Epidermal melanocyte (primary cell): Measurements from ENCODE around the gene THADA.

Experiments
- DNase-seq: peaks from one replicate; pipeline ENCODE4 v3.0.0; 2011; ENCODE audit warnings: low spot score; ENCODE audit not compliant: insufficient read length

Gene THADA

DNA sequence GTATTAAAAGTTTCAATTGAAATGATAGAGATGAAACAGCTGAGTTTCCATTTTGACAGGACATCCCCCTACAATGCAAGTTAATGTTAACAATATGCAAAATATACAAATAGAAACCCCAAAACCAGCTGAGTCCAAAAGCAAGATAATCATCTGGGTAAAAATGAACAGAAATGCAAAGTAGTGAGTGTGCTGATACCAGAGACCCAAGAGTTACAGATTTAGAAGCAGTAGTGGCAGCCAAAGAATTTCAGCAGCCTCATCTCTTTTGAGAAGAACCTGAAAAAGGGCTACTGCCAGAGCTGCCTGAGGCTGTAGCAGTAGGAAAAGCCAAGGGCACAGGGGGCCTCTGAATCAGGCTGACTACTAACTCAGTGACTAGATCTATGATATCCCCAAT, 82.6 kb downstream of the THADA start:
- DNase-seq: no peak

DNA sequence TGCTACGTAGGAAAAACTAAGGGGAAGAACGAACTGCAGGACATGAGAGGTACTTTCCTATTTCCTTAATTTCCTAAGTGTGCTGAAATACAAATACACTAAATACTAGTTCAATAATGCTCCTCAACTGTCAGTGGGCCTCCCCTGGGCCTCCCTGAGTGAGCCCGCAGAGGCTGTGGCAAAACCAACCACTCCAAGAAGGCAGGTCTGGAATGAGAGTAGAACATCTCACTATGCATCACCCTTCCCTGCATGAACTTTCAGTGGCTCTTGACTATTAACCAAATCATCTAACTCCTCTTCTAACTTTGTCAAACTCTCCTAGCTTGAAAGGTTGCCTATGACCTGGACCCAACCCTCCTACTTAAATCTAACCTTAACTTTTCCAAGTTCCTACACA, 84.6 kb downstream of the THADA start:
- no peak for DNase-seq

- no peak for DNase-seq
These were observed 86.0 kb downstream of the THADA start for GRCh38 chr2:43509886-43510285.

DNA sequence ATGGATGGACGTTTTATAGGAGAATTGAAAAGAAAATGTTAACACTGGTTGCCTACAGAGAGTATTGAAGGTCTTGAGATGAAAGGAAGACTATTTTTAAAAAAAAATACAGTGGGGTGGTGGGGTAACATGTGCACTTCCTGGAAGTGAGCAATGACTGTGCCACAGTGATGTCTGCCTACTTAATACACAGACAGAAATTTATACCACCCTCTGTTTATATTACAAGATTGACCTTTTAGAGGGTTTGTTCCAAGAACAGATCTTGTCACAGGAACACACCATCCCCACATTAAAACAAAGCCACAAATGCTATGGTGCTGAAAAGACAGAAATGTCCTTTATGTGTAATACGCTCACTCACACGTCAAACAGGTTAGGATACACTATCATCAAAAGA, 87.6 kb downstream of the THADA start:
- no peak for DNase-seq

DNA sequence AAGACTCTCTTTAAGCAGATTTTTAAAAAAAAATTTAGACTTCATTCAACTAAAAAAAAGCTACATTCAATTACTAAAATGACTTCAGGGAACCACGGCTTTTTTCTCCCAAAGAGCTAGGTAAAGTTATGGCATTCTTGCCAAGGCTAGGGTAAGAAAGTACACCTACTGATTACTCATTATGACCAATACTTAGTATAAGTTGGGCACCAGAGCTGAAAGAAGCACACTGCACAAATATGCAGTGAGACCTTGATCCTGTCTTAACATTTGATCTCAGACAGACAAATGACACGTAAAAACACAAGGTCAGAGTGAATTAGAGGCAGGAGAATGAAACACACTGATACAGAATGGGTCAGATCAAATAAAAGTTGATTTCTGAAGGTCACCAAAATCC, 88.7 kb downstream of the THADA start:
- no peak for DNase-seq

DNA sequence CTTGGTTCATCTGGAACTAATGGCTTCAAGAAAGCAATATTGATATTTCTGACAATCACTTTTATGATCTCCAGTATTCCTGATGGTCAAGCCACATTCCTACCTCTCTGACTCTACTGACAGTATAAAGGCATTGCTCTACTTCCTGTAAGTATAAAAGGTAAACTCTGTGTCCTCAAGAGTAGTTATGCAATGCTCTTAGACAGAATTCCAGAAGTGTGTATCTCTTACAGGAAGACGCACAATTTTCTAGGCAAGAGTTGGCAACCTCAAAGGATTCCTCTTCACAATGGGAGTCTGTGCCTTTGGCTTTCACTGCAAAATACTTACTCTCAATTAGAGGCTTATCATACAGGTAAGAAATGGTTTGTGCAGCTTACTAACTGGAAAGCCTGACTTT, 100.1 kb downstream of the THADA start:
- DNase-seq: no peak

GRCh38 chr2:43493954-43494353, 101.9 kb downstream of the THADA start:
- no peak for DNase-seq

DNA sequence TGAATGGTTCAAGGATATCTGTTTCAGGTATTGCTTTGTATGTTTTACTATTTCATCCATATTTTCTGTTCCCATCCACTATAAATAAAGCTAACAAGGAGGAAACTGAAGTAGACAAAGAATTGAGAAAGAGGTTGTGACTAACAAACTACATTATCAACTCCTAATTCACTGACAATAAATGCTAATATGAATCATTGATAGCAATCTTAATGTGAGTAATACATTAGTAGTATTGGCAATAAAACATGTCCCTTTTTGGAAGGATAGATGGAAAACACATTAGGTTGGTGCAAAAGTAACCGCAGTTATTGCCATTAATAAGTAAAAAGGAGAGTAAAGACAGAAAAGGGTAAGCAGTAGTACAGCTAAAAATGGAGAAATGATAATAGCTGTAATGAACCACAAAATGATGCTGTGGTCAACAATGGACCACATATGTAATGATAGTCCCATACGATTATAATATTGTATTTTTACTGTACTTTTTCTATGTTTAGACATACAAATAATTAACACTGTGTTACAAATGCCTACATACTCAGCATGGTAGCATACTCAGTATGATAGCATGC, 104.7 kb downstream of the THADA start:
- DNase-seq: no peak

- DNase-seq: no peak
These were observed 105.5 kb downstream of the THADA start for GRCh38 chr2:43490252-43490786.

GRCh38 chr2:43488737-43489136, 107.1 kb downstream of the THADA start:
- no peak for DNase-seq

- DNase-seq: no peak
These were observed 109.2 kb downstream of the THADA start for GRCh38 chr2:43486603-43487002.

GRCh38 chr2:43484323-43484930, 111.4 kb downstream of the THADA start:
- DNase-seq: no peak

GRCh38 chr2:43482961-43483360, 112.9 kb downstream of the THADA start:
- no peak for DNase-seq

GRCh38 chr2:43481927-43482542, 113.8 kb downstream of the THADA start:
- no peak for DNase-seq

- DNase-seq: no peak
These were observed 115.0 kb downstream of the THADA start for GRCh38 chr2:43480874-43481273.

DNA sequence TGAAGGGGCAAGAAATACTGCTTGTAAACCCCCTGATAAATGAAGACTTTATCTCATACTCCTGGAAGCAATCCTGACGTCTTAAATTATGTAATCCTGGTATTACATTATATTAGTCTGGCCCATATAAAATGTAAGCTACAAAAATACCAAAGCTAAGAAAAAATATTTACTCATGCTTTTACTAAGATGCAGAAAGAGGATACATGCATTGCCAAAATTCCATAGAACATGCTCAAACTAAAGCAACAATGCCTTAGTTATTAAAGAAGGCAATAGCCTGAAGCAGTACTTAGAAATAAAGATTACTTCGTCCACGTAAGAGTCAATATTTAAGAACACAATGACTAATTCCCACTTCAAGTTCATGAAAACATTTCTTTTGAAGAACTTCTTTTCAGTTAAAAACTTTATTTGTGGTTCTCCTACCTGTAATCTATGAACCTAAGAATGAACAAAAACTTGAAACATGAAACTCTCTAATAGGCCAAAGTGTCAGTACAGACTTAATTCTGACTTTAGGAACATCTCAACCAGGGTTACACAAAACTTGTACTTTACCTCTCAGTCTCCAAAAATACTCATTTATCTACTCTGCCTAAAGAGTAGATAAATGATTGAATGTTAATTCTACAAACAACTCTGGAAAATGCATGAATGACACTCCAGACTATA, 117.3 kb downstream of the THADA start:
- DNase-seq: no peak

DNA sequence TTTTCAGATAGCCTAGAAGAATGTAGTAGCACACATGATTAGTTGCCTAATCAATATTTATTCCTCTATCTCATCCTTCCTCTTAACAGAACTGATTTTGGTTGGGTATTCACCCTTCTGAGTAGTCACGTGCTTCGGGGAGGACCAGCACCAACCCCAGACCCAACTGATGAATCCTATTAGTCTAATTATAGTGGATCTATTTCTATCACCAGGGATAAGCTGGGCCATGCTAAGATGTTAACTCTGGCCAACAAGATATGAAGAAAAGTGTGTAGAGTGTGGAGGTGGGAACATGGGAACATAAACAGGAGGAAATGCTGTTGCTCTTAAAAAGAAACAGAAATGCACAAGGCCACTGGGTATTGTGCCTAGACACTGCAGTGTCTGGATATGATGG, 119.9 kb downstream of the THADA start:
- no peak for DNase-seq

DNA sequence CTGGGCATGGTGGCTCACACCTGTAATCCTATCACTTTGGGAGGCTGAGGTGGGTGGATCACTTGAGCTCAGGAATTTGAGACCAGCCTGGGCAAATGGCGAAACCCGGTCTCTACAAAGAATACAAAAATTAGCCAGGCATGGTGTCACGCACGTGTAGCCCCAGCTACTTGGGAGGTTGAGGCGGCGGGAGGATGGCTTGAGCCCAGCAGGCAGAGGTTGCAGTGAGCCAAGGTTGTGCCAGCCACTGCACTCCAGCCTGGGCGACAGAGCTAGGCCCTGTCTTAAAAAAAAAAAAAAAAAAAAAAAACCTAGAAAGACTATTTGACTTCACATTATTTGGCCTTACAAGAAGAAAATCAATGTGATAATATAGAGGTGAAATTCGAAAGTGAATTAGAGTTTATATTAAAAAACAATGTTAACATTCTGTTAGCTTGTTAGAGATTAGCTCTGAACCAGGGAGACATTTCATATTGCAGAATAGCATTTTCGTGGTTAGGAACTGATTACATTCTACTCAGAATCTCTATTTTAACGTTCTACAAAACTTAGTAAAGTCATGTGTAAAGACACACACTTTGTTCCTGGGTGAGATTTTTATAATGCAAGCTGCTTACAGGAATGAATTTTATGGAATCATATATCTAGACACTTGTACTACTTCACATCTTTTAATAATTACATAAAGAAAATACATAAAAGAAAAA, 120.5 kb downstream of the THADA start:
- DNase-seq: no peak

DNA sequence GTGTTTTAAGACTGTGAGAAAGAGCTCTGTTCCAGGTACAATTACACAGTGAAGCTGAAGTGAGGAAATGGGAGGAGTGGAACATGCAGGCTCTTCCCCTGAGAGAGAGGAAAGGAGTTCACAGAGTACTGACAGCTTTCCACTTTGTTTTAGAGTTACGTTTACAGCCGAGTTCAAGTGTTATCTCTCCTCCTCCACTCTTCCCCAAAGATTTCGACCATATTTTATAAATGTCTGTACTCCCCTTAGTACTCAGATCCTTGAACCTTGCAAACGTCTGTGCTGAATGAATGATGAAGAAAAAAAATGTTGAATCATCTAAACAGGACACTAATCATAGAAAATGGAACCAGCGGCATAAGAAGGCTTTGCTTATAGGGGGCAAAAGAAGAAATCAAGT, 121.6 kb downstream of the THADA start:
- no peak for DNase-seq

GRCh38 chr2:43473767-43474166, 122.1 kb downstream of the THADA start:
- DNase-seq: no peak

DNA sequence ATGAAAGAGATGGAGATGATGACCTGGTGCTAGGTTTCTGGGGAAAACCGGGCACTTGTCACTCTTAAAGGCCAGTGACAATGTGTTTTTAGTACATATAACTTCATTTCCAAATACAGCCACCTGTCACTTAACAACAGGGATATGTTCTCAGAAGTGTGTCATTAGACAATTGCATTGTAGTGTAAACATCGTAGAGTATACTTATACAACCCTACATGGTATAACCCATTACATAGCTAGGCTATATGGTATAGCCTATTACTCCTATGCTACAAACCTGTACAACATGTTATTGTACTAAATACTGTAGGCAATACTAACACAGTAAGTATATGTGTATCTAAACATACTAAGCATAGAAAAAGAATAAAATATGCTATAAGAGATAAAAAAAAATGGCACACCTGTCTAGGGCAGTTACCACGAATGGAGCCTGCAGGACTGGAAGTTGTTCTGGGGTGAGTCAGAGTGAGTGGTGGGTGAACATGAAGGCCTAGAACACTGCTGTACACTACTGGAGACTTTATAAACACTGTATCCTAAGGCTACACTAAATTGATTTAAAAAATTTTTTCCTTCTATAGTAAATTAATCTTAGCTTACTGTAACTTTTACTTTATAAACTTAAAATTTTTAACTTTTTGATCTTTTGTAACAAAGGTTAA, 123.2 kb downstream of the THADA start:
- no peak for DNase-seq
